GM12872 (cell line): ENCODE measurements around the gene METAP1.

ENCODE experiments used
- TF ChIP-seq, protein P1 (sequence below): IDR thresholded peaks from 3 replicates; pipeline ENCODE4 v1.5.1; 2011; ENCODE audit warnings: low read depth, mild to moderate bottlenecking, low read length, moderate library complexity; ENCODE audit not compliant: insufficient read depth

METAP1 gene

GRCh38 chr4:99078336-99078735 is 82.8 kb downstream of the METAP1 start:
- TF ChIP-seq, protein P1, sequence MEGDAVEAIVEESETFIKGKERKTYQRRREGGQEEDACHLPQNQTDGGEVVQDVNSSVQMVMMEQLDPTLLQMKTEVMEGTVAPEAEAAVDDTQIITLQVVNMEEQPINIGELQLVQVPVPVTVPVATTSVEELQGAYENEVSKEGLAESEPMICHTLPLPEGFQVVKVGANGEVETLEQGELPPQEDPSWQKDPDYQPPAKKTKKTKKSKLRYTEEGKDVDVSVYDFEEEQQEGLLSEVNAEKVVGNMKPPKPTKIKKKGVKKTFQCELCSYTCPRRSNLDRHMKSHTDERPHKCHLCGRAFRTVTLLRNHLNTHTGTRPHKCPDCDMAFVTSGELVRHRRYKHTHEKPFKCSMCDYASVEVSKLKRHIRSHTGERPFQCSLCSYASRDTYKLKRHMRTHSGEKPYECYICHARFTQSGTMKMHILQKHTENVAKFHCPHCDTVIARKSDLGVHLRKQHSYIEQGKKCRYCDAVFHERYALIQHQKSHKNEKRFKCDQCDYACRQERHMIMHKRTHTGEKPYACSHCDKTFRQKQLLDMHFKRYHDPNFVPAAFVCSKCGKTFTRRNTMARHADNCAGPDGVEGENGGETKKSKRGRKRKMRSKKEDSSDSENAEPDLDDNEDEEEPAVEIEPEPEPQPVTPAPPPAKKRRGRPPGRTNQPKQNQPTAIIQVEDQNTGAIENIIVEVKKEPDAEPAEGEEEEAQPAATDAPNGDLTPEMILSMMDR = no peak

DNA sequence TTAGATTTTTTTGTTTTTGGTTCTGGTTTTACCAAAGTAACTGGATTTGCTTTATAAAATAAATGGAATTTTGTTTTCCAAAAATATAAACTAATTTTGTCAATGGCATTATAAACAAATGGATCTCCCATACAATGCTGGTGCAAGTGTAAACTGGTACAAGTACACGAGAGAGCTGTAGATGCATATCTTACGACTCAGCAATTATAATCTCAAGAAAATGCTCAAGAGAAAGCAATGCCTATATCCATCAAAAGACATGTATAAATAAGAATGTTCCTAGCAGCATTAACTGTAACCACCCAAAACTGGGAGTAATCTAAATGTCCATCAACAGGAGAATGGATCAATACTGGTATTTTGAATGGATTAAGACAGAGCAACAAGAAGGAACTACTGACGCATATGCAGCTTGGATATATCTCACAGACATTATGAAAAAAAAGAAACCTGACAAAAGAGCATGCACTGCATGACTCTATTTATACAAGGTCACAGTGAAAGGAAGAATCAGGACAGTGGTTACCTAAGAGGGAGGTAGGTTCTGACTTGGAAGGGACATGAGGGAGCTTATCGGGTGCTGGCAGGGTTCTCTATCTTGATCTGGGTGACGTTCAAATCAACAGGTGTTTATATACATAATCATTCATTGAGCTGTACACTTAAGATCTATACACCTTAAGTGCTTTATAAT is 83.6 kb downstream of the METAP1 start:
- TF ChIP-seq, protein P1 = no peak

DNA sequence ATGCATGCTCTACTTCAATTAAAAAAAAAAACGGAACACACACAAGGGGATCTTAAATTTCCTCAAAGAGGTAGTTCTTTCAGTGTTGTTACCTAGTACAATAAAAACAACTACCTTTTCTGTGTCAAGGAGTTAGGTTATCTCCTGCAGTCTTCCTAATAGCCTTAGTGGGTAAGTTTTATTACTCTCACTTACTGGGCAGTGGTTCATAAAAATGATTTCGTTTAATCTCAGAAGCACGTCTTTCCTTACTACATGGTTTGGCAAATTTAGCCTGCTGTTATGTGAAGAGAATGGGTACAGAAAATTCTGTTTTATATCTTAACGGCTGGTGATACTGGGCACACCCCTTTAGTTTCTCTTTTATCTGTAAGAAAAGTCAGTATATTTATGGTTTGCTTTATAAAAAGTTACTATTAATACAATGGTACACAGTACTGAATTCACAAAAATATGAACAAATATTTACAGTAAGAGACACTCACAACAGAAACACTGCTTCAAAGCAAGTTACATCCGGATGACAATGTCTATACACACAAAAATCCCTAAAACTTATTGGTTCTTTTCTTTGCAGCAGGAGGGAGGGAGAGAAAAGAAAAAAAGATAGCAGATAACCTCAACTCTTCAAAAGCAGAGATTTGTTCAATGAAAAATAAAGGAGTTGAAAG is 84.2 kb downstream of the METAP1 start:
- TF ChIP-seq, protein P1 = no peak

GRCh38 chr4:99082192-99082591 is 86.7 kb downstream of the METAP1 start:
- TF ChIP-seq, protein P1 = no peak

DNA sequence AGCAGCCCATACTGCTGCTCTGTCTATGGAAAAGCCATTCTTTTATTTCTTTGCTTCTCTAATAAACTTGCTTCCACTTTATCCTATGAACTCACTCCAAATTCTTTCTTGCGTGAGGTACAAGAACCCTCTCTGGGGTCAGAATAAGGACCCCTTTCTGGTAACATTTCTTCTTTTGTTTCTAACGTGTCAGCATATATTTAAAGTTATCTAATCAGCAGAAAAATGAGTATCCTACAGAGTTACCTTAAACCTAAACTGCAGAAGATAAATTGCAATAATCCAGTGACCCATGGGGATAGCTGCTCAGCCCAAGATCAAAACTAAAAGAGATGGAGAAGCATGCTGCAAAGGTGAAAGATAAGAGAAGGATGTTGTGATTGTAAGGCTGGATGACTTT is 89.1 kb downstream of the METAP1 start:
- TF ChIP-seq, protein P1 = no peak

DNA sequence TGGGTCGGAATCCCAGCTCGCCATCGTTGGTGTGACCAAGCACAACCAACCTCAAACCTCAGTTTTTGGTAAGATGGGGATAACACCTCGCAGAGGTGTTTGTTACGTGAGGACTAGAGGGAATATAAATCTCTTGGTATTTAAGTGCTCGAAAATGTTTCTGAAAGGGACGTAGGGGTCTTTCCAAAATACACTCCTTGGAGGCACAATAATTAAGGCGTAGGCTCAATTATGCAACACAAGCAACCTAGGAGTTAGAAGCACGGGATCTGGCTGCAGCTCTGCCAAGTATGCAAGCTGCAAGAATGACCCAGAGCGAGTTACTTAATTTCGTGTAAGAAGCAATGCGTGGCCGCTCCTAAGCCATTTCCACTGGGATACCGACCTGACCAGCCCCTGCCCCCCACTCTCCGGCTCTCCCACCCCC is 92.5 kb downstream of the METAP1 start:
- TF ChIP-seq, protein P1 = no peak

- TF ChIP-seq, protein P1 = no peak
These were observed 93.2 kb downstream of the METAP1 start, which contains the start of gene ADH5 for GRCh38 chr4:99088481-99089365. Gene ADH5, minus strand, starts transcription at chr4:99088788. Its CDS starts 88 bp downstream, at chr4:99088700.
